ENCODE results near the gene THSD4.

THSD4 gene

DNA sequence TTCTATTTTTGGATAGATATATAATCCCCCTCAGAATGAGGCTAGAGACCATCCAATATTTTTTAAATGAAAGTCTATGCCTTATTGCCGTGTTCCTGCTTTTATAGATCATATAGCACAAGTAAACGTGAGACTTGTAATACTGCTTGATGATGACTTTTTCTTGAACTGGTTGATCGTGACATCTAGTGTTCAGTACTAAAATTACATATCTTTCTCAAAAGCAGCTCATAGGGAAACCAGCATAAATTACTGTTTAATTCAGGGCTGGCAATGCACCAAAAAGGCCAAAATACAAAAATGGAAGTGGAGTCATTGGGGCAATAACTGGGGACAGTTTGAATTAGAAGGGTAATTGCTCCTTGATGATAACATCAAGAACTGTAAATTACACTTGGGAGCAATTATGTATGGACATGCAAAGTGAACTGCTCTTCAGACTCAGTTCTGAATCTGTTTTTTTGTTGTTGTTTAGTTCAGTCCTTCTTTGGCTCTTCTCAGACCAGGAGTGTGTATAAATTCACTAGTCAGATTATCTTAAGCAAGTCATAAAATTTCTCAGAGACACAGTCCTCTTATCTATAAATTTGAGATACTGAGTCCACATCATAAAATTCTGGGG lies 325.3 kb downstream of the THSD4 start:
- no peak for DNase-seq

GRCh38 chr15:71443538-71443937 lies 328.3 kb downstream of the THSD4 start:
- peak; percentile 18 for DNase-seq

- no peak for DNase-seq
These were observed 328.9 kb downstream of the THSD4 start for GRCh38 chr15:71444032-71444810.

GRCh38 chr15:71444866-71445590 lies 329.8 kb downstream of the THSD4 start:
- DNase-seq, result no peak

- DNase-seq, result no peak
These were observed 332.3 kb downstream of the THSD4 start for GRCh38 chr15:71447328-71448250.

GRCh38 chr15:71448688-71449114 lies 333.4 kb downstream of the THSD4 start:
- no peak for DNase-seq

GRCh38 chr15:71449363-71449762 lies 334.1 kb downstream of the THSD4 start:
- no peak for DNase-seq

DNA sequence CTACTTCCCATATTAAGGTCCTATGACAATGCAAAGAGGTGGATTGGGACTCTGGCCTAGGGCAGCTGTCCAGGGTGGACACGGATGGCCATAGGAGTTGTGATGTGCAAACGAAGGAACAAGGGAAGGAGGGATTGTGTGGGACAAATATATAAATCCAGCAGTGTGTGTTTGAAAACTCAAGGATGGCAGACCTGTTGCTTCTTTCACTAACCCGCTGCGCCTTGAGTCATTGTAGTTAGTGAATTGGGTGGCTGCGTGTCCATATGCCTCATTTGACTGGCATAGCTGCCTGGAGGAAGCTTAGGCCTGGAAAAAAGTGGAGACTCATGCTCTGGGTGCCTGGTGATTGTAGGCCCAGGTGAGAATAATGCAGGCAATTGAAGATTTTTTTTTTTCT lies 334.7 kb downstream of the THSD4 start:
- no peak for DNase-seq

GRCh38 chr15:71451130-71451529 lies 335.9 kb downstream of the THSD4 start:
- DNase-seq, result no peak

DNA sequence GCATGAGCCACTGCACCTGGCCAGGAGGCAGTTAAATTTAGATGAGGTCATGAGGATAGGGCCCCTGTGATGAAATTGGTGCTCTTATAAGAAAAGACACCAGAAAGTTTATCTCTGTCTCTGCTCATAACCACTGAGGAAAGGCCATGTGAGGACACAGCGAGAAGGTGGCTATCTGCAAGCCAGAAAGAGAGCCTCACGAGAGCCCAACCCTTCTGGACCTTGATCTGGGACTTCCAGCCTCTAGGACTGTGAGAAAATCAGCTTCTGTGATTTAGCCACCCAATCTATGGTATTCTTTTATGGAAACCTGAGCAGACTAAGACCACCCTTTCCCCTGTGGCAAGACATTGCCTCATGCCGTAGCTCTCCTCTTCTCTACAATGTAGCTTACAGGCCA lies 337.6 kb downstream of the THSD4 start:
- DNase-seq, result no peak

- DNase-seq, result no peak
These were observed 339.3 kb downstream of the THSD4 start for GRCh38 chr15:71454462-71454996.

GRCh38 chr15:71455107-71455506 lies 339.8 kb downstream of the THSD4 start:
- DNase-seq, result no peak

DNA sequence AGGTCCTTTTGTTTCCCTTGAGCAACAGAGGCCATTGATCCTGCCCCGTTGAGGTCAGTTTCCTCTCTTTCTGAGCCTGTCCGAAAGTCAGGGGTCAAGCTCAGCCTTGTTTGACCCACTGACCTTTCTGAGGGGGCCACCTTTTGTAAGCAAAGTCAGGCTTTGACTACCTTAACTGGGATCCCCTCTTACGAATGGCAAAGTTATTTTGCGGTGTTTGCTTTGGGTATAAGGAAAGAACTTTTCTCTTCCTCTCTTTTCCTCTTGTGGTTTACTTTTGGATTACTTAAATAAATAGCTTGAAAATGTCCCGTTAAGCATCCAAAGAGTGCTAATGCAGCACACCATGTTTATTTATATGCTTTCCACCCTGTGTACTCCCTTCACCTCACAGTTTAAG lies 340.6 kb downstream of the THSD4 start:
- DNase-seq, result no peak

DNA sequence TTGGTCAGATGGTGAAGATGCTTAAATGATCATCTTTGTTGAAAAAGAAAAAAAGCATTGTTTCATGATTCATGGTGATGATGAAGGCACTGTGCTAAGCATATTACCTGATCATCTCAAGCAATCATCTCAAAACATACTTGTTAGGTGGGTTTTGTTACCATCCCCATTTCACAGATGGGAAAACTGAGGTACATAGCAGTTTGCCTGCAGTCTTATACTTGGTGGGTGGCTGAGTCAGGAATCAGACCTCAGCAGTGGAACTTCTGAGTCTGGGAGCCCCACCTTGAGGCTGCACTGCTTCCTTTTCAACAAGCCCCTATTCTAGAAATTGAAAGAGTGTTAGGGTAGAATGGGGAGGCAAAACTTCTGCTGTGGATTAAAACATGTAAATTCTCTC lies 341.1 kb downstream of the THSD4 start:
- DNase-seq, result no peak

DNA sequence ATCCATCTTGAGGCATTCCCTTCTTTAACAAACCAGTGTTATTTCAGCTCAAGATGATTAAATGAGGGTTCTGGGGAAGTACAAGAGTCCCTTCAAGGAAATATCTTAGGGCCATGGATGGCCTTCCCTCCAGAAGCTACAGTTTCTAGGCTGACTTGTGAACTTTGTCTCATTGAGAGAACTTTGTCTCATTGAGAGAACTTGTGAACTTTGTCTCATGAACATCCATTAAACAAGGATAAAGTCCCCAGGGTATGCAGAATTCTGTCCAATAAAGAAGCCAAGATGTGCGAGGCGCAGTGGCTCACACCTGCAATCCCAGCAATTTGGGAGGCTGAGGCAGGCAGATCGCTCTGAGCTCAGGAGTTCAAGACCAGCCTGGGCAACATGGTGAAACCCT lies 341.5 kb downstream of the THSD4 start:
- DNase-seq, result no peak

DNA sequence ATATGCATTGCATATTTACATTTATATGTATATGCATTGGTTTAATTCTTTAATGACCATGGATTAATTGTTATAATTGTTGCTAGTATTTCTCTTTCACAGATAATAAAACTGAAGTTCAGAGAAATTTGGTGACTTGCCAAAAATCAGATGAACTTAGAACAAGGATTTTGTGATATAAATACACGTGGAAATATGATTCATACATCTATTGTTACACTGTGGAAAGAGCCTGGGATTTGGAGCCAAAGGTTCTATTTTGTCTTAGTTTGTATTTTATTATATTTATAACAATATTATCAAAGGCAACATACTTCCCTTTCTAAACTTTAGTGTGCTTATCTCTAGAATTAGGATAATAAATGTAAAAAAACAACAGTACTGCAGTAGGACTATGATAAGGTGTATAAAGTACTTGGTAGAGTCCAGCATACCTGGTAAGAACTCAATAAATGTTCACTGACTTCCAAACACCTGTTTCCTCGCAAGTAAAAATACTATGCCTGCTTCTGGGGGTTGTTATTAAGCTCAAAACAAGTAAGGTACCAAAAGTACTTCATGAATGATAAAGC lies 342.9 kb downstream of the THSD4 start:
- no peak for DNase-seq

DNA sequence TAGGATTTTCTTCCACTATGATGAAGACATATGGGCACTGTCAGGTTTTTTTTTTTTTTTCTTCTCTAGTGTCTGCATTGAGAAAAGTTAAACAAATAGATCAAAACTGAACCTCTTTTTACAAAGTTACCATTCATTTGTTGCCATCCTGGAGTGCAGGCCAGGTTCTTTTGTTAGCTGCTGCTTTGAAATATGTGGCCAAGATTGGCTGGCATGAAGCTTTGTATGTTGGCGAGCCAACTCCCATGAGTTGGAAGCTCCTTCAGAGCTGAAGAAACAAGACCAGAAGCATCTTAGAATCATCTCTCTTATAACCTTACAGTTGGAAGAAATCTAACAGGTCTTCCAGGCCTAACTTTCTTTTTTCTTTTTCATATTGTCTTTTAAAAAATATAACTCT lies 346.5 kb downstream of the THSD4 start:
- DNase-seq, result no peak

GRCh38 chr15:71462638-71463037 lies 347.4 kb downstream of the THSD4 start:
- DNase-seq, result no peak

- no peak for DNase-seq
These were observed 347.9 kb downstream of the THSD4 start for GRCh38 chr15:71463156-71463665.

GRCh38 chr15:71465131-71465955 lies 350.1 kb downstream of the THSD4 start:
- DNase-seq, result no peak

DNA sequence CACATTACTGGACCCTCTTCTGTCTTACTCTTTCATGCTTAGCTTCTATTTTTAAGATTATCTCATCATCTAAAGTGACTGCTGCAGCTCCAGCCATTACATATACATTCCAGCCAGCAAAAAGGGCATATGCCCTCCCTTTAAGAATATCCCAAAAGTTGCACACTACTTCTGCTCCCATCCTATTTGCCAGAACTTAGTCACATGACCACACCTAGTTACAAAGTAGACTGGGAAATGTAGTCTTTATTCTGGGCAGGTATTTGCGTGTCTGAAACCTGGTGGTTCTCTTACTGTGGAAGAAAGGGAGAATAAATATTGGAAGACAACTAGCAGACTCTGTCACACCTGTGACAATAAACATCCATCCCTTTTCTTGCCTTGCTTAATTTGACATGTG lies 353.4 kb downstream of the THSD4 start:
- DNase-seq, result no peak
